Measurements from ENCODE around the gene YBX2.

DNA sequence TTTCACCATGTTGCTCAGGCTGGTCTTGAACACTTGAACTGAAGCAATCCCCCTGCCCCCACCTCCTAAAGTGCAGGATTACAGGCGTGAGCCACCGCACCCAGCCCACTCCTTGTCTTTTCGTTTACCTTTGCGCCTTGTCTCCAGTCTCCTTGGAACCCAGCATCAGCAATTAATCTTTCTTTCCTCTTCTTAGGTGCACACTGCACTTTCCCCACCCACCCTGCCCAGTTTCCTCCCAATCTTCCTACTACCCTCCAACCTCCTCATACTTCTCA lies 30.7 kb downstream of the YBX2 start:
- TF ChIP-seq EZH2phosphoT487 (IDR thresholded peaks at IDR 0.05; ENCODE audit: insufficient read depth, low read depth) (no peak), EZH2 (IDR thresholded peaks at IDR 0.05; ENCODE audit: insufficient read depth, poor library complexity, severe bottlenecking) (no peak)
